HepG2 (cell line): Measurements from ENCODE around the gene FAM110D. TPM values are rescaled to one million over a fixed set of nuclear protein-coding genes. Genes with fewer than 3 reads are reported as not detected.

ENCODE experiments used
- ARHGAP35 ChIP-seq: sonication (generic); formaldehyde crosslinking; IDR thresholded peaks from 2 replicates; pipeline ENCODE4 v1.9.0; 2022; ENCODE audit warnings: mild to moderate bottlenecking, inconsistent platforms, moderate library complexity, missing genetic modification reagents, borderline replicate concordance
- ATF4 ChIP-seq, 2 experiments: fragments of 450-650 bp in 1 of 2; sonication (generic) in 1 of 2; formaldehyde crosslinking; IDR thresholded peaks; 2 replicates each; pipeline versions ENCODE4 v1.5.0 to v1.8.0; 2020 to 2022; ENCODE audit warnings: mild to moderate bottlenecking in 1 of 2, missing genetic modification reagents in 1 of 2
- CHD4 ChIP-seq: fragments of 200-600 bp; sonication (generic); IDR thresholded peaks from 2 replicates; pipeline ENCODE4 v1.7.0; 2017; ENCODE audit warnings: mild to moderate bottlenecking, low read length, borderline replicate concordance
- FOXO4 ChIP-seq: sonication (generic); formaldehyde crosslinking; conservative IDR thresholded peaks from 2 replicates; pipeline ENCODE4 v1.8.1; 2023; ENCODE audit warnings: missing genetic modification reagents
- IKZF1 ChIP-seq: fragments of 450-650 bp; IDR thresholded peaks from 2 replicates; pipeline ENCODE4 v1.7.1; 2016
- JDP2 ChIP-seq: sonication (generic); formaldehyde crosslinking; IDR thresholded peaks from 2 replicates; pipeline ENCODE4 v1.8.1; 2022; ENCODE audit warnings: missing genetic modification reagents, borderline replicate concordance
- MXD4 ChIP-seq: IDR thresholded peaks from 2 replicates; pipeline ENCODE4 v1.6.1; 2016; ENCODE audit warnings: mild to moderate bottlenecking, missing biosample characterization, missing genetic modification reagents
- PAX8 ChIP-seq: sonication (generic); formaldehyde crosslinking; IDR thresholded peaks from 2 replicates; pipeline ENCODE4 v1.8.0; 2022; ENCODE audit warnings: mild to moderate bottlenecking, missing genetic modification reagents, borderline replicate concordance
- PRDM10 ChIP-seq: sonication (generic); formaldehyde crosslinking; IDR thresholded peaks from 2 replicates; pipeline ENCODE4 v1.4.0; 2020; ENCODE audit warnings: low read depth, missing genetic modification reagents
- RNF2 ChIP-seq: fragments of 450-650 bp; conservative IDR thresholded peaks from 2 replicates; pipeline ENCODE4 v1.6.1; 2016; ENCODE audit warnings: low read depth
- SOX13 ChIP-seq, 3 experiments: fragments of 450-650 bp in 1 of 3; sonication (generic) in 1 of 3; formaldehyde crosslinking in 1 of 3; IDR thresholded peaks in 2 of 3; conservative IDR thresholded peaks in 1 of 3; 2 replicates each; pipeline versions ENCODE4 v1.5.0 to v1.6.1; 2016 to 2020; ENCODE audit warnings: antibody characterized with exemption in 1 of 3, mild to moderate bottlenecking in 1 of 3, missing compliant biosample characterization in 1 of 3, missing genetic modification reagents in 1 of 3, moderate library complexity in 1 of 3
- TBX3 ChIP-seq: fragments of 450-650 bp; IDR thresholded peaks from 2 replicates; pipeline ENCODE4 v1.6.1; 2017; ENCODE audit warnings: antibody characterized with exemption, mild to moderate bottlenecking, inconsistent platforms, borderline replicate concordance
- TEAD2 ChIP-seq: sonication (generic); formaldehyde crosslinking; IDR thresholded peaks from 2 replicates; pipeline ENCODE4 v1.9.0; 2021; ENCODE audit warnings: missing genetic modification reagents
- TEAD3 ChIP-seq: optimal IDR thresholded peaks from 2 replicates; pipeline ENCODE3; 2016; ENCODE audit warnings: borderline replicate concordance
- ZGPAT ChIP-seq: IDR thresholded peaks from 2 replicates; pipeline ENCODE4 v1.6.1; 2016; ENCODE audit warnings: mild to moderate bottlenecking
- ZNF205 ChIP-seq: IDR thresholded peaks from 2 replicates; pipeline ENCODE4 v1.6.1; 2018; ENCODE audit warnings: missing biosample characterization, missing genetic modification reagents
- ZNF362 ChIP-seq: sonication (generic); formaldehyde crosslinking; IDR thresholded peaks from 2 replicates; pipeline ENCODE4 v1.4.0; 2020; ENCODE audit warnings: missing genetic modification reagents, mild to moderate bottlenecking, borderline replicate concordance
- ZNF552 ChIP-seq: sonication (generic); formaldehyde crosslinking; IDR thresholded peaks from 2 replicates; pipeline ENCODE4 v1.9.0; 2022; ENCODE audit warnings: missing genetic modification reagents, mild to moderate bottlenecking, borderline replicate concordance
- ZNF891 ChIP-seq: sonication (generic); formaldehyde crosslinking; IDR thresholded peaks from 2 replicates; pipeline ENCODE4 v1.5.0; 2020; ENCODE audit warnings: mild to moderate bottlenecking, missing genetic modification reagents
- polyA plus RNA-seq, 8 experiments: library from polyadenylated mRNA; depleted of rRNA in 3 of 8; stranded (reverse) in 7 of 8; unstranded in 1 of 8; fragments of >200 nt; fragmentation: Illumina TruSeq in 4 of 8; extraction: Trizol in 4 of 8; gene quantifications; 2 replicates each; pipeline versions ENCODE4 v1.2.1 to v1.2.3, GENCODE V29; 2011 to 2016; ENCODE audit warnings: low read depth in 4 of 8, missing spikeins in 1 of 8, mixed read lengths in 1 of 8; ENCODE audit not compliant: insufficient read depth in 1 of 8
- total RNA-seq, 5 experiments: library from RNA; depleted of rRNA; stranded (reverse); fragments of >200 nt; fragmentation: Illumina TruSeq; extraction: Trizol; gene quantifications; 2 replicates each; pipeline ENCODE4 v1.2.3, GENCODE V29; 2016; ENCODE audit warnings: low read depth in 1 of 5

Gene FAM110D
- total and polyA plus RNA-seq, 2 of the 13 experiments (the other 11 are each of a cell fraction or from before 2014, with no cell fraction given), result not detected

GRCh38 chr1:26110731-26111529 is 47.9 kb upstream of the FAM110D start (continued):
- TF ChIP-seq ARHGAP35 (CRISPR knock-in tag) (0 out of 2 replicates have a peak, but pooled peaks have one; percentile 68), IKZF1 (no peak), SOX13 (IDR thresholded peaks at IDR 0.05) (no peak), SOX13 (CRISPR knock-in tag; conservative IDR thresholded peaks at IDR 0.05 in 1 of 2, IDR thresholded peaks at IDR 0.05 in 1 of 2) (peak in 1 of 2 experiments; percentile 18; a peak in 1 of 4 replicates), TBX3 (no peak), PRDM10 (peak; percentile 98), FOXO4 (no peak), ZGPAT (CRISPR knock-in tag) (peak; percentile 75; the same call in 1 of the 2 replicates), ZNF362 (CRISPR knock-in tag) (no peak), TEAD3 (CRISPR knock-in tag) (no peak), ZNF552 (CRISPR knock-in tag) (0 out of 2 replicates have a peak, but pooled peaks have one; percentile 62), ZNF891 (CRISPR knock-in tag) (peak; percentile 24; the same call in 1 of the 2 replicates), ATF4 (CRISPR knock-in tag; IDR thresholded peaks at IDR 0.05) (peak in 1 of 2 experiments; percentile 11; a peak in 1 of 4 replicates), CHD4 (no peak), JDP2 (CRISPR knock-in tag) (no peak), ZNF205 (CRISPR knock-in tag) (no peak), RNF2 (0 out of 2 replicates have a peak, but pooled peaks have one; percentile 43), MXD4 (CRISPR knock-in tag) (0 out of 2 replicates have a peak, but pooled peaks have one; percentile 41), PAX8 (CRISPR knock-in tag) (0 out of 2 replicates have a peak, but pooled peaks have one; percentile 10), TEAD2 (CRISPR knock-in tag) (no peak)
